ENCODE results near the gene ROCK2.

ROCK2 gene

DNA sequence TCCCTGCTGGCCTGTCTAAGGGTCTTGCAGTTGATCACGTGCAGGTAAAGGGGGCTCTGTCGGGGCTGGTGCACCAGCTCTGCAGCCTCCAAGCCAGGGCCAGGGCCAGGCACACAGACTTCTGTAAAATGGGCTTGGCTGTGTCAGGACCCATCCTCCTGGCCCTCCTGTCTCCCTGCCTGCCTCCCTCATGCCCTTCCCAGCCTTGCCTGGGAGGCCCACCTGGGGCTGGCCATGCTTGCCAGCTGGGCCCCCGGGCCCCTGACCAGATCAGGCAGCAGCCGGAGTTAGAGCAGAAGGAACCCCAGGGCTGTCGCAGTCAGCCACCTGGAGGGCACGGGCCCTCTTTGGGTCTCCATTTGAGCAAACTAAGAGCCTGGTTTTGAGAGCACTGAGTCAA is 187.1 kb downstream of the ROCK2 start:
- TF ChIP-seq POLR2A (IDR thresholded peaks at IDR 0.05; ENCODE audit: extremely low read depth, insufficient read length) (no peak), MYC (IDR thresholded peaks at IDR 0.05; ENCODE audit: low read depth, low read length) (no peak)
- TF ChIP-seq, protein P1, sequence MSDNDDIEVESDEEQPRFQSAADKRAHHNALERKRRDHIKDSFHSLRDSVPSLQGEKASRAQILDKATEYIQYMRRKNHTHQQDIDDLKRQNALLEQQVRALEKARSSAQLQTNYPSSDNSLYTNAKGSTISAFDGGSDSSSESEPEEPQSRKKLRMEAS (IDR thresholded peaks at IDR 0.05; ENCODE audit: low read depth, low read length): no peak
- TF ChIP-seq, protein P2, sequence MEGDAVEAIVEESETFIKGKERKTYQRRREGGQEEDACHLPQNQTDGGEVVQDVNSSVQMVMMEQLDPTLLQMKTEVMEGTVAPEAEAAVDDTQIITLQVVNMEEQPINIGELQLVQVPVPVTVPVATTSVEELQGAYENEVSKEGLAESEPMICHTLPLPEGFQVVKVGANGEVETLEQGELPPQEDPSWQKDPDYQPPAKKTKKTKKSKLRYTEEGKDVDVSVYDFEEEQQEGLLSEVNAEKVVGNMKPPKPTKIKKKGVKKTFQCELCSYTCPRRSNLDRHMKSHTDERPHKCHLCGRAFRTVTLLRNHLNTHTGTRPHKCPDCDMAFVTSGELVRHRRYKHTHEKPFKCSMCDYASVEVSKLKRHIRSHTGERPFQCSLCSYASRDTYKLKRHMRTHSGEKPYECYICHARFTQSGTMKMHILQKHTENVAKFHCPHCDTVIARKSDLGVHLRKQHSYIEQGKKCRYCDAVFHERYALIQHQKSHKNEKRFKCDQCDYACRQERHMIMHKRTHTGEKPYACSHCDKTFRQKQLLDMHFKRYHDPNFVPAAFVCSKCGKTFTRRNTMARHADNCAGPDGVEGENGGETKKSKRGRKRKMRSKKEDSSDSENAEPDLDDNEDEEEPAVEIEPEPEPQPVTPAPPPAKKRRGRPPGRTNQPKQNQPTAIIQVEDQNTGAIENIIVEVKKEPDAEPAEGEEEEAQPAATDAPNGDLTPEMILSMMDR (IDR thresholded peaks at IDR 0.05; ENCODE audit: low read depth, low read length): no peak
- DNase-seq (ENCODE audit: low read depth): no peak
- no peak overlapping the region for H3K4me3 ChIP-seq (ENCODE audit: low read depth, low read length)

DNA sequence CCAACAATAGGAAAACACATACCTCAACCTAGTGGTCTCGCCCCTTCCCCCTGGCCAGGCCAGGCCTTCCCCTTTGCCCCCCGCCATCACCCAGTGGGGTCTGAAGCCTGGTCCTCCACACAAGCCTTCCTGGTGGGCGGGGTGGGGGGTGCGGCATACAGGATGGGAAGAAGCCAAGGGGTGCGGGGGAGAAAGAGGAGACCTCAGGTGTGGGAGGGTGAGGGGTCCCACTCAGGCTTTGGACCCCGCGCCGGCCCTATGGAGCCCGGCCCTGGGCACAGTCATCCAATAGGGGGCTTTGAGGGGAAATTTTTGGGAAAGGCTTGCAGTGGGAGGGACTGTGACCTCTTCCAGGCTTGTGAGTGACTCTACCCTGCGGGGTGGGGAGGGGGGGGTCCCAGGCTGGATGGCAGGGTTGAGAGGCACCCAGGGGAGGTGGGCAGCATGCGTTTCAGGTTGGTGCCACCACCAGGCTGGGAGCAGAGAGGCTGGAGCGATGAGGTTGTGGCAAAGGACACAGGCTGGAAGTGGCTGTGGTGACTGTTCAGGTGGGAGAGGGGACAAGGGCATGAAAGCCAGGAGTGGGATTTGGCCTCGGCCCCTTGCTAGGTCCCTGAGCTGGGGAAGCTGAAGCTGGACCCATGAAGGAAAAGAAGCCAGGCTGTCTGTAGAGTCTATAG is 187.9 kb downstream of the ROCK2 start:
- no peak for DNase-seq (ENCODE audit: low read depth)
- H3K4me3 ChIP-seq (ENCODE audit: low read depth, low read length): no peak overlapping the region
- TF ChIP-seq MYC (IDR thresholded peaks at IDR 0.05; ENCODE audit: low read depth, low read length): no peak
- TF ChIP-seq, protein P1 (IDR thresholded peaks at IDR 0.05; ENCODE audit: low read depth, low read length): no peak
- no peak for TF ChIP-seq POLR2A (IDR thresholded peaks at IDR 0.05; ENCODE audit: extremely low read depth, insufficient read length)
- TF ChIP-seq, protein P2 (IDR thresholded peaks at IDR 0.05; ENCODE audit: low read depth, low read length): no peak

DNA sequence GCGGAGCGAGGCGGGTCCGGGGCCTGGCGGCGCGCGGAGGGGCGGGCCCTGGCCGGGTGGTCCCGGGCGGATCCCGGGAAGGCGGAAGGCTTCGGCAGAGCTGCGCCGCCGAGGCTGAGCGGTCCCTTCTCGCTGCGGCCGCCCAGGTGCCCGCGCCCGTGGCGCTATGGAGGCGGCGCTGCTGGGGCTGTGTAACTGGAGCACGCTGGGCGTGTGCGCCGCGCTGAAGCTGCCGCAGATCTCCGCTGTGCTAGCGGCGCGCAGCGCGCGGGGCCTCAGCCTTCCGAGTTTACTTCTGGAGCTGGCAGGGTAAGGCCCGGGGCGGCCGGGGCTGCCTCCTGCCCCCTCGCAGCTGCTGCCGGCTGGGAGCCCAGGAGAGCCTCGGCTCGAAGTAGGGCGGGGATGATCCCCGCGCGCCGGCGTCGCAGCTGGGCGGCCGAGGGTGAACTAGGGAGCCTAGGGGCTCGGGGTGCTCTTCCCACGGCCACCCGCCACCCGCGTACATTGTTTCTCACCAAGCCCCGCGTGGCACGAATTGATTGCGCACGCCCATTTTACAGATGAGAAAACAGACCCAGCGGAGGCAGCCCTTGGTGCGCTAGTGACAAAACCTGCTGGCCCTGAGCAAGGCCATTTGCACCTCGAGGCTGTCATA is 188.9 kb downstream of the ROCK2 start, which contains the start of gene SLC66A3:
Gene SLC66A3 (plus strand): TSS at position 87 of the 655 bp plus-strand sequence. CDS start 80 bp downstream, at position 167.
- TF ChIP-seq, protein P2 (IDR thresholded peaks at IDR 0.05; ENCODE audit: low read depth, low read length): peak; percentile 6
- TF ChIP-seq, protein P1 (IDR thresholded peaks at IDR 0.05; ENCODE audit: low read depth, low read length): no peak
- TF ChIP-seq MYC (IDR thresholded peaks at IDR 0.05; ENCODE audit: low read depth, low read length) (no peak), POLR2A (IDR thresholded peaks at IDR 0.05; ENCODE audit: extremely low read depth, insufficient read length) (peak; percentile 48)

DNA sequence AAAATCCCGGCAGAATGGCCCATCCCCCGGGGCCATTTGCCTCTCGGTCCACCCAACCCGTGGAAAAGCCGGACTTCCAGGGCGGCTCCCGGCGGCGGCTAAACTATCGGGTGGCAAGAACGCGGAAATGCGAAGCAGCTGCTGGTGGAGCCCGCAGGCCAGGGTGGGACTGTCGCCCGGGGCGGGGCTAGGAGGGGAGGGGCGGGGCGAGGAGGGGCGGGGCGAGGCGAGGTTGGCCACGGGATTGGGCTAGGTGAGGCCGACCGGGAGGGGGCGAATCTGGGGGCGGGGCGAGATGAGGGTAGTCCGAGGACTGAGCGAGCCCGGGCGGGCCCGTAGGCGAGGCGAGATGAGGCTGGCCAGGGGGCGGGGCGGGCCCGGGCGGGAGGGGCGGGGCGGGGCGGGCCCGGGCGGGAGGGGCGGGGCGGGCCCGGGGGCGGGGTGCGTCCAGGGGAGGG is 189.5 kb downstream of the ROCK2 start:
- H3K4me3 ChIP-seq (ENCODE audit: low read depth, low read length): peak overlapping the region; percentile 64
- TF ChIP-seq, protein P1 (IDR thresholded peaks at IDR 0.05; ENCODE audit: low read depth, low read length): no peak
- TF ChIP-seq, protein P2 (IDR thresholded peaks at IDR 0.05; ENCODE audit: low read depth, low read length): no peak
- TF ChIP-seq MYC (IDR thresholded peaks at IDR 0.05; ENCODE audit: low read depth, low read length) (no peak), POLR2A (IDR thresholded peaks at IDR 0.05; ENCODE audit: extremely low read depth, insufficient read length) (peak; percentile 46)
- DNase-seq (ENCODE audit: low read depth): peak; percentile 96

More for the DNA sequence above, 188.9 kb downstream of the ROCK2 start, which contains the start of gene SLC66A3:
- peak within 1 kb of the TSS; percentile 64 for H3K4me3 ChIP-seq (ENCODE audit: low read depth, low read length)
- peak; percentile 94 for DNase-seq (ENCODE audit: low read depth)

DNA sequence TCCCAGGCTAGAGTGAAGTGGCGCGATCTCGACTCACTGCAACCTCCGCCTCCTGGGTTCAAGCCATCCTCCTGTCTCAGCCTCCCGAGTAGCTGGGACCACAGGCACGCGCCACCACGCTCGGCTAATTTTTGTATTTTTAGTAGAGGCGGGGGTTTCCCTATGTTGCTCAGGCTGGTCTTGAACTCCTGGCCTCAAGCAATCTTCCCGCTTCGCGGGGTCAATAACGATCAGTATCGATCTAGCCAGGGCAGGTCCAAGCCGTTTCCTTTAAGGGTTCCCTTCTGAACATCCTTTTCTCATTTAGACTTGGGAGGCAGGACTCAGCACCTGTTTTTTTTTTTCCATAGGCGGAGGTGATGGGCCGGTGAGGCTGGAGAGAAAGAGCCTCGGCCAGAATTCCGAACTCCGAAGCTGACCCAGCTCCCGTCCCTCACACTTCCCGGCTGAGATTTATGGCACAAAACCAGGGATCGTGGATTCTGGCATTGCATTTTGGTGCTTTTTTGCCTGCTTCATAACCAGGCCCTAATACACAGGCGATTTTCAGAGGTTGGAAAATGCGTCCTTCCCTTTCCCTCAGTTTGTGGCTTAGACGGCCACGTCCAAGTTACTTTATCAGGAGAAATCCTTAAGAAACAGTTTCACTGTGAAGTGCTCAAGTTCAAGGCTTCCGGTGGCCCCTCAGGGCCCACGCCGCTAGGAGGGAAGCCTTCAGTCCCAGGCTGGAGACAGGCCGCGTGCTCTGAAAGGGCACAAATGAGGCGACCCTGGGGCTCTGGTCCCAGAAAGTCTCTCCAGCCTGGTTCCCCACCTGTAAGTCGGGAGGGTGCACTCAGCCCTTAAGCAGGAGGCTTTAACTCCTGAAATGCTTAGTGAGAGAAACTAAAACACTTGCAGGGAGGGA is 190.2 kb downstream of the ROCK2 start:
- H3K4me3 ChIP-seq (ENCODE audit: low read depth, low read length): peak overlapping the region; percentile 64
- DNase-seq (ENCODE audit: low read depth): no peak

More for the DNA sequence above, 190.2 kb downstream of the ROCK2 start:
- no peak; the same call in 1 of the 2 replicates for TF ChIP-seq MYC (IDR thresholded peaks at IDR 0.05; ENCODE audit: low read depth, low read length)
- TF ChIP-seq, protein P1 (IDR thresholded peaks at IDR 0.05; ENCODE audit: low read depth, low read length): no peak
- TF ChIP-seq, protein P2 (IDR thresholded peaks at IDR 0.05; ENCODE audit: low read depth, low read length): no peak
- TF ChIP-seq POLR2A (IDR thresholded peaks at IDR 0.05; ENCODE audit: extremely low read depth, insufficient read length): no peak
